Measurements from ENCODE around the gene TNFAIP1.
"Not testable (repeated sequence)": the region's sequence is repeated elsewhere in the genome, so short reads cannot be mapped to it uniquely, and the experiment has no call there.

The TNFAIP1 gene

GRCh38 chr17:28324267-28324745 is 11.3 kb upstream of the TNFAIP1 start:
- DNase-seq = no peak

GRCh38 chr17:28324781-28325180 is 10.8 kb upstream of the TNFAIP1 start:
- DNase-seq = no peak

GRCh38 chr17:28325211-28325610 is 10.3 kb upstream of the TNFAIP1 start:
- no peak for DNase-seq

- DNase-seq = no peak
These were observed 9.4 kb upstream of the TNFAIP1 start for GRCh38 chr17:28326114-28326513.

- DNase-seq = no peak
These were observed 8.4 kb upstream of the TNFAIP1 start for GRCh38 chr17:28327031-28327607.

GRCh38 chr17:28327709-28328108 is 7.9 kb upstream of the TNFAIP1 start:
- DNase-seq = no peak

GRCh38 chr17:28328325-28328724 is 7.2 kb upstream of the TNFAIP1 start:
- no peak for DNase-seq

- DNase-seq = no peak
These were observed 4.9 kb upstream of the TNFAIP1 start for GRCh38 chr17:28330671-28331070.

GRCh38 chr17:28331891-28332420 is 3.6 kb upstream of the TNFAIP1 start:
- DNase-seq = no peak

GRCh38 chr17:28333083-28333746 is 2.3 kb upstream of the TNFAIP1 start:
- DNase-seq = no peak

GRCh38 chr17:28334171-28334570 is 1.4 kb upstream of the TNFAIP1 start:
- DNase-seq = no peak

GRCh38 chr17:28334666-28335200 is 828 bp upstream of the TNFAIP1 start:
- DNase-seq = no peak

- DNase-seq = no peak
These were observed 654 bp downstream of the TNFAIP1 start for GRCh38 chr17:28335959-28336871.

GRCh38 chr17:28338056-28338768 is 2.7 kb downstream of the TNFAIP1 start:
- DNase-seq = no peak

- not testable (repeated sequence) for DNase-seq
These were observed 3.2 kb downstream of the TNFAIP1 start for GRCh38 chr17:28338769-28339212.

- DNase-seq = no peak
These were observed 3.9 kb downstream of the TNFAIP1 start for GRCh38 chr17:28339431-28339830.

GRCh38 chr17:28340374-28340773 is 4.8 kb downstream of the TNFAIP1 start:
- DNase-seq = no peak

- DNase-seq = no peak
These were observed 6.0 kb downstream of the TNFAIP1 start for GRCh38 chr17:28341516-28341915.

GRCh38 chr17:28342313-28342712 is 6.8 kb downstream of the TNFAIP1 start:
- DNase-seq = no peak

GRCh38 chr17:28343491-28343932 is 8.0 kb downstream of the TNFAIP1 start:
- DNase-seq = no peak

GRCh38 chr17:28344011-28344410 is 8.4 kb downstream of the TNFAIP1 start:
- no peak for DNase-seq

GRCh38 chr17:28344435-28344901 is 8.9 kb downstream of the TNFAIP1 start:
- DNase-seq = no peak
